Mammary epithelial cell (primary cell): Measurements from ENCODE around the gene VPS13C.

Source experiments
- EZH2 ChIP-seq: IDR thresholded peaks from 2 replicates; pipeline ENCODE4 v1.6.1; 2012; ENCODE audit warnings: low read length, inconsistent platforms, borderline replicate concordance
- TF ChIP-seq, protein P1 (sequence below), 2 donors: IDR thresholded peaks in 1 of 2; conservative IDR thresholded peaks in 1 of 2; 2 replicates each; pipeline ENCODE4 v1.5.1; 2011 to 2012; ENCODE audit warnings: inconsistent platforms in 2 of 2, low read length in 2 of 2, mild to moderate bottlenecking in 2 of 2, control low read depth in 1 of 2, low read depth in 1 of 2; ENCODE audit not compliant: insufficient read depth in 1 of 2; ENCODE audit errors: extremely low read depth in 1 of 2

DNA sequence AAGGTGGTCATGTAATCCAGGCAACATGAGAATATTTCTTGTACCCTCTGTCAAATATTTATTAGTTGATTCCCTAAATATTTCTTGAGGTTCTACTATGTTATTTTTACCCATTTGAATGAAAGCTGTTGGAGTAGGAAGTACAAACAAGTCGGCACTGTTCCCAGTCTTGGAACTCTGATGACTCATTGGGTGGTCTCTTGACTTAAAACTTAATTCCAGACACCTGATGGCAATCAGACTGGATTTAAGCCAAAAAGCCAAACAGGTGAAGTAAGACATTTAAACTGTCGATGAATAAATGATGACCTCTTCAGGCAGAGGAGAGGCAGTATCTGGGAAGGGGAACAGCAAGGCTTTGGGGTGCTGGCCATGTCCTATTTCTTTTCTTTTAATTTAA is 29.4 kb upstream of the VPS13C start:
- TF ChIP-seq, protein P1, sequence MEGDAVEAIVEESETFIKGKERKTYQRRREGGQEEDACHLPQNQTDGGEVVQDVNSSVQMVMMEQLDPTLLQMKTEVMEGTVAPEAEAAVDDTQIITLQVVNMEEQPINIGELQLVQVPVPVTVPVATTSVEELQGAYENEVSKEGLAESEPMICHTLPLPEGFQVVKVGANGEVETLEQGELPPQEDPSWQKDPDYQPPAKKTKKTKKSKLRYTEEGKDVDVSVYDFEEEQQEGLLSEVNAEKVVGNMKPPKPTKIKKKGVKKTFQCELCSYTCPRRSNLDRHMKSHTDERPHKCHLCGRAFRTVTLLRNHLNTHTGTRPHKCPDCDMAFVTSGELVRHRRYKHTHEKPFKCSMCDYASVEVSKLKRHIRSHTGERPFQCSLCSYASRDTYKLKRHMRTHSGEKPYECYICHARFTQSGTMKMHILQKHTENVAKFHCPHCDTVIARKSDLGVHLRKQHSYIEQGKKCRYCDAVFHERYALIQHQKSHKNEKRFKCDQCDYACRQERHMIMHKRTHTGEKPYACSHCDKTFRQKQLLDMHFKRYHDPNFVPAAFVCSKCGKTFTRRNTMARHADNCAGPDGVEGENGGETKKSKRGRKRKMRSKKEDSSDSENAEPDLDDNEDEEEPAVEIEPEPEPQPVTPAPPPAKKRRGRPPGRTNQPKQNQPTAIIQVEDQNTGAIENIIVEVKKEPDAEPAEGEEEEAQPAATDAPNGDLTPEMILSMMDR (conservative IDR thresholded peaks at IDR 0.05 in 1 of 2, IDR thresholded peaks at IDR 0.05 in 1 of 2; ENCODE audit: extremely low read depth in 1 of 2, insufficient read depth in 1 of 2, low read depth in 1 of 2, low read length in 2 of 2): no peak
- TF ChIP-seq EZH2: no peak
